ENCODE data around the gene SLC39A11. TPM values are rescaled to one million over a fixed set of nuclear protein-coding genes. Genes with fewer than 3 reads are reported as not detected.
"Not testable (repeated sequence)": the region's sequence is repeated elsewhere in the genome, so short reads cannot be mapped to it uniquely, and the experiment has no call there.

The SLC39A11 gene
- total RNA-seq, 2 donors from 2014 or later, result 27.8 to 39.6 TPM

GRCh38 chr17:73103641-73104335 lies 11.3 kb upstream of the SLC39A11 start:
- 81 to 89% methylated on average over 12 of the region's 12 CpGs for WGBS, 2 donors

GRCh38 chr17:73101031-73101430 lies 8.5 kb upstream of the SLC39A11 start:
- intact Hi-C loops (cut with DNase I), result no loop called here
- Histone ChIP-seq H3K4me3 (no peak overlapping the region), H3K36me3 (replicated peaks in 1 of 2; ENCODE audit: insufficient read depth in 1 of 2, low read depth in 2 of 2) (no peaks in the 10 kb centered on the region), H3K27me3 (no peaks in the 10 kb centered on the region), H3K9me3 (no peaks in the 10 kb centered on the region), H3K4me1 (no peaks in the 10 kb centered on the region), H3K27ac (no peak overlapping the region)
- 87 to 88% methylated on average over 6 of the region's 6 CpGs for WGBS, 2 donors
- DNase-seq, result peak in 1 of 4 donors; percentile 19
- no peak for ATAC-seq
- no peak for TF ChIP-seq CTCF (IDR thresholded peaks at IDR 0.05)
- no peak for TF ChIP-seq POLR2A (IDR thresholded peaks at IDR 0.05)

More at GRCh38 chr17:73103641-73104335, 11.3 kb upstream of the SLC39A11 start:
- Histone ChIP-seq H3K27me3 (no peaks in the 10 kb centered on the region), H3K4me1 (no peaks in the 10 kb centered on the region), H3K27ac (no peak overlapping the region), H3K9me3 (no peaks in the 10 kb centered on the region), H3K4me3 (no peak overlapping the region), H3K36me3 (replicated peaks in 1 of 2; ENCODE audit: insufficient read depth in 1 of 2, low read depth in 2 of 2) (no peaks in the 10 kb centered on the region)
- ATAC-seq (no peak), DNase-seq (no peak)
- intact Hi-C loops (cut with DNase I), result no loop called here
- TF ChIP-seq CTCF (IDR thresholded peaks at IDR 0.05) (no peak), POLR2A (IDR thresholded peaks at IDR 0.05) (no peak)

- Histone ChIP-seq H3K27ac (no peak overlapping the region), H3K9me3 (no peaks in the 10 kb centered on the region), H3K4me3 (no peak overlapping the region), H3K36me3 (replicated peaks in 1 of 2; ENCODE audit: insufficient read depth in 1 of 2, low read depth in 2 of 2) (no peaks in the 10 kb centered on the region), H3K27me3 (no peaks in the 10 kb centered on the region), H3K4me1 (no peaks in the 10 kb centered on the region)
- ATAC-seq (no peak), DNase-seq (no peak)
- intact Hi-C loops (cut with DNase I), result no loop called here
- TF ChIP-seq POLR2A (IDR thresholded peaks at IDR 0.05) (no peak), CTCF (IDR thresholded peaks at IDR 0.05) (no peak)
- 79 to 82% methylated on average over 2 of the region's 2 CpGs for WGBS, 2 donors
Measured at GRCh38 chr17:73100363-73100762, 7.9 kb upstream of the SLC39A11 start.

DNA sequence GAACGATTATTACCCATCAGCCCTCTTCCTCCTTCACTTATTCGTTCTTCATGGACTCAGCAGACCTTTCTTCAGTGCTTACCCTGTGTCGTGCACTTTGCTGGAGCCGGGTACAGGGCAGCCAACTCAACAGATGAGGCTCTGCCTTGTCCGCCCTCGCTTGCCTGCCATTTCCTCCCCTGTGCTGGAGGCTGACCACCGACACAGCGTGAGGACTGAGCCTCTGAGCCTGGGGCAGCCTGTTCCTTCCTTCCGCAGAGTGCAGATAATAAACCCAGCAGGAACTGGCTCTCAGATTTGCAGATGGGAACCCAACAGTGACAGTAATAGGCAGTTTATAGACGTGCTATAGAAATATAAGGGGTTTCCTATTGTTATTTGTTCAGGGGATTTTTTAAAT lies 7.0 kb upstream of the SLC39A11 start:
- H3K27me3 ChIP-seq, result no peaks in the 10 kb centered on the region
- no peaks in the 10 kb centered on the region for H3K4me1 ChIP-seq
- no peak for DNase-seq
- no peak overlapping the region for H3K27ac ChIP-seq
- no peaks in the 10 kb centered on the region for H3K36me3 ChIP-seq (replicated peaks in 1 of 2; ENCODE audit: insufficient read depth in 1 of 2, low read depth in 2 of 2)
- intact Hi-C loops (cut with DNase I), result no loop called here
- ATAC-seq, result no peak
- H3K4me3 ChIP-seq, result no peak overlapping the region
- no peak for TF ChIP-seq POLR2A (IDR thresholded peaks at IDR 0.05)
- TF ChIP-seq CTCF (IDR thresholded peaks at IDR 0.05), result no peak
- WGBS, 2 donors, result 61 to 75% methylated on average over 6 to 10 of the region's 10 CpGs
- H3K9me3 ChIP-seq, result no peaks in the 10 kb centered on the region

DNA sequence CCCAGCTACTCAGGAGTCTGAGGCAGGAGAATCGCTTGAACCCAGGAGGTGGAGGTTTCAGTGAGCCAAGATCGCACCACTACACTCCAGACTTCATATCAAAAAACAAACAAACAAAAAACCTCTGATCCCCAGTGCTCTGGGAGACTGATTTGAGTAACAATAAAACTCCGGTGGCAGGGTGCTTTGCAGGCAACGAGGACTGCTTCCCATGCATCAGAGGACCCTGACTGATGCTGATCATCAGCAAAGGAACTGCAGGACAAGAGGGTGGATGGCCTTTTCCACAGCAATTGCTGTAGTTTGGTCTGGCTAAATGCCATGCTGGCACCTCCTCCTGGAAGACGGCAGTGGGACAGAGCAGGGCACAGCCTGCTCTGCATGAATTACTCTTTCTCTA lies 6.4 kb upstream of the SLC39A11 start:
- Histone ChIP-seq H3K36me3 (replicated peaks in 1 of 2; ENCODE audit: insufficient read depth in 1 of 2, low read depth in 2 of 2) (no peaks in the 10 kb centered on the region), H3K27me3 (no peaks in the 10 kb centered on the region), H3K9me3 (no peaks in the 10 kb centered on the region), H3K27ac (no peak overlapping the region), H3K4me1 (no peaks in the 10 kb centered on the region), H3K4me3 (no peak overlapping the region)
- ATAC-seq, result no peak
- intact Hi-C loops (cut with DNase I), result no loop called here
- DNase-seq, result no peak
- 31 to 38% methylated on average over 5 of the region's 5 CpGs for WGBS, 2 donors
- TF ChIP-seq POLR2A (IDR thresholded peaks at IDR 0.05) (no peak), CTCF (IDR thresholded peaks at IDR 0.05) (no peak)

- H3K36me3 ChIP-seq (replicated peaks in 1 of 2; ENCODE audit: insufficient read depth in 1 of 2, low read depth in 2 of 2); DNase-seq; ATAC-seq; H3K27ac ChIP-seq; H3K9me3 ChIP-seq; H3K4me1 ChIP-seq; H3K4me3 ChIP-seq; H3K27me3 ChIP-seq; intact Hi-C loops (cut with DNase I): not testable (repeated sequence)
- WGBS, 2 donors, result 80 to 82% methylated on average over 8 of the region's 8 CpGs
Measured at GRCh38 chr17:73097973-73098765, 5.7 kb upstream of the SLC39A11 start.

All from body of pancreas (tissue), 4 donors.